NB4 (cell line): ENCODE results near the gene GP5.

Source experiments
- DNase-seq: peaks from one replicate; pipeline ENCODE4 v3.0.0; 2010; ENCODE audit warnings: low read depth
- H3K4me3 ChIP-seq: one replicate; pipeline ENCODE4 v1.5.1; 2011; ENCODE audit warnings: mild to moderate bottlenecking, low read depth, low read length, moderate library complexity
- MYC ChIP-seq: IDR thresholded peaks from 2 replicates; pipeline ENCODE4 v1.6.1; 2011; ENCODE audit warnings: low read depth, low read length
- POLR2A ChIP-seq: IDR thresholded peaks from 2 replicates; pipeline ENCODE4 v1.6.1; 2011; ENCODE audit warnings: mild to moderate bottlenecking; ENCODE audit not compliant: insufficient read length; ENCODE audit errors: extremely low read depth
- TF ChIP-seq, protein P1 (sequence below): IDR thresholded peaks from 2 replicates; pipeline ENCODE4 v1.6.1; 2011; ENCODE audit warnings: low read depth, low read length
- TF ChIP-seq, protein P2 (sequence below): IDR thresholded peaks from one replicate; pipeline ENCODE4 v1.5.1; 2012; ENCODE audit warnings: low read depth, low read length

Gene GP5

DNA sequence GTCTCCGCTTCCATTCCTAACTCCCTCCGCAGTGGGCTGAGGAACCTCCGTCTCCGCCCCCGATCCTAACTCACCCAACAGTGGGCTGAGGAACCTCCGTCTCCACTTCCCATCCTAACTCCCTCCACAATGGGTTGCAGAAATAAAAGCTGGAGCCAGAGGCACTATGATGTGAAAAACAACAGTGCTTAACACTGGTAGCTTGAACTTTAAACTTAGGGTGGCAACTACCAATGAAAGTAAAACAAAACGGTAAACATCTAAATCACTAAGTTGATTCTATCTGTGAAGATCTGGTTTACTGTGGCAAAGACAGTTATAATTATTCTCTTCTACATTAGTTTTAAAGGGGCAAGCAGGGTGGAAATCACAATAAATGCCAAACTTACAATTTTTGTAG lies 25.9 kb upstream of the GP5 start:
- H3K4me3 ChIP-seq = no peak overlapping the region
- TF ChIP-seq, protein P1, sequence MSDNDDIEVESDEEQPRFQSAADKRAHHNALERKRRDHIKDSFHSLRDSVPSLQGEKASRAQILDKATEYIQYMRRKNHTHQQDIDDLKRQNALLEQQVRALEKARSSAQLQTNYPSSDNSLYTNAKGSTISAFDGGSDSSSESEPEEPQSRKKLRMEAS = no peak
- TF ChIP-seq, protein P2, sequence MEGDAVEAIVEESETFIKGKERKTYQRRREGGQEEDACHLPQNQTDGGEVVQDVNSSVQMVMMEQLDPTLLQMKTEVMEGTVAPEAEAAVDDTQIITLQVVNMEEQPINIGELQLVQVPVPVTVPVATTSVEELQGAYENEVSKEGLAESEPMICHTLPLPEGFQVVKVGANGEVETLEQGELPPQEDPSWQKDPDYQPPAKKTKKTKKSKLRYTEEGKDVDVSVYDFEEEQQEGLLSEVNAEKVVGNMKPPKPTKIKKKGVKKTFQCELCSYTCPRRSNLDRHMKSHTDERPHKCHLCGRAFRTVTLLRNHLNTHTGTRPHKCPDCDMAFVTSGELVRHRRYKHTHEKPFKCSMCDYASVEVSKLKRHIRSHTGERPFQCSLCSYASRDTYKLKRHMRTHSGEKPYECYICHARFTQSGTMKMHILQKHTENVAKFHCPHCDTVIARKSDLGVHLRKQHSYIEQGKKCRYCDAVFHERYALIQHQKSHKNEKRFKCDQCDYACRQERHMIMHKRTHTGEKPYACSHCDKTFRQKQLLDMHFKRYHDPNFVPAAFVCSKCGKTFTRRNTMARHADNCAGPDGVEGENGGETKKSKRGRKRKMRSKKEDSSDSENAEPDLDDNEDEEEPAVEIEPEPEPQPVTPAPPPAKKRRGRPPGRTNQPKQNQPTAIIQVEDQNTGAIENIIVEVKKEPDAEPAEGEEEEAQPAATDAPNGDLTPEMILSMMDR = no peak
- TF ChIP-seq MYC (no peak), POLR2A (no peak)
- DNase-seq = no peak

DNA sequence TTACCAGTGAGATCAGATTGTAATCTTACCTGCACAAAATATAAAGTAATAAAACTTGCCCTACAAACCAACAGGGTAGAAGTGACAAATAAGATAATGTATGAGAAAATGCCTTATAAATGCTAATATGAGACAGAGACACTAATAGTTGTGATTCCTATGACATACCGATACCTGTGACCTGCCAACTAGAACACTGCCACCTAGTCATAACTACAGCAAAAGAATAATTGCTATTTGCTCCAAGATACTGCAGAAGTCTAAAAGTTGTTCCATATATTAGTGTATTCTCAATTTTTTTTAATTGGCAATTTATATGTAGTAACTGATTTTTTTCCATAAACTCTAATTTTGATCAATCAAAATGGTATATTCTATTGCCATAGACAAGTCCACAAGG lies 25.3 kb upstream of the GP5 start:
- H3K4me3 ChIP-seq = no peak overlapping the region
- TF ChIP-seq, protein P1 = no peak
- TF ChIP-seq, protein P2 = no peak
- TF ChIP-seq MYC (no peak), POLR2A (no peak)
- no peak for DNase-seq

DNA sequence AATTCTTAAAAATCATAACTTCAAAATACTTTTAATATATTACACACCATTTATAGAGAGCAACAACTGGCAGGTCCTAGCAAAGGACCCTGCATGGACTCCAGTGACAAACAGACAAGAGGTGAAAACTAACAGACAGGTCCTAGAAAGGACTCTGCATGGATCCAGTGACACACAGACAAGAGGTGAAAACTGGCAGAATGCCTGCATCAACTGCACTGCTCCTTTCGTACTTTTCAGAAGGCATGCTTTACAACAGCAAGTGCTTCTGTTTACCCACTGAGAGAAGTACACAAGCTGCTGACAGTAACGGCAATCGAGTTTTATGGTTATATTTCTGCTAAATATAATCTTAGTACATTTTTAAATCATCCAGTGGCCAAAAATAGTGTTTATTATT lies 24.3 kb upstream of the GP5 start:
- DNase-seq = no peak
- H3K4me3 ChIP-seq = no peak overlapping the region
- TF ChIP-seq, protein P2 = no peak
- TF ChIP-seq, protein P1 = no peak
- TF ChIP-seq MYC (no peak), POLR2A (no peak)

DNA sequence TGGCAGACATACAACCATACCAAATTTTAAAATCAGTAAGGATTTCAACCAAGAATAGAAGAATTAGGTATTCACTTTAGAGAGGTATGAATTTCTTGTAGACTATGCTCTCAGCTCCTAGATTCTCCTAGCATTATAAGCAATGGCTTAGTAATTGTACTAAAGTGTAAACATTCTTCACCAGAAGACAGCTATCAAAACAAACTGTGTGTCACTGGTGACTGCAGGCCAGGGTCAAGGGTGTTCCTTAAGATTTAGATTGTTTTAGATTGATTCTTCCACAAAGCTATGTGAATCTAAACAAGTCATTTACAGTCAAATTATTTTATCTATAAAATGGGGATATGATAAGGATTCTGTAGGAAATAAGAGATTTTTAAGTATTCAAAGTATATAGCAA lies 23.1 kb upstream of the GP5 start:
- TF ChIP-seq MYC (no peak), POLR2A (no peak)
- TF ChIP-seq, protein P1 = no peak
- no peak for DNase-seq
- no peak overlapping the region for H3K4me3 ChIP-seq

DNA sequence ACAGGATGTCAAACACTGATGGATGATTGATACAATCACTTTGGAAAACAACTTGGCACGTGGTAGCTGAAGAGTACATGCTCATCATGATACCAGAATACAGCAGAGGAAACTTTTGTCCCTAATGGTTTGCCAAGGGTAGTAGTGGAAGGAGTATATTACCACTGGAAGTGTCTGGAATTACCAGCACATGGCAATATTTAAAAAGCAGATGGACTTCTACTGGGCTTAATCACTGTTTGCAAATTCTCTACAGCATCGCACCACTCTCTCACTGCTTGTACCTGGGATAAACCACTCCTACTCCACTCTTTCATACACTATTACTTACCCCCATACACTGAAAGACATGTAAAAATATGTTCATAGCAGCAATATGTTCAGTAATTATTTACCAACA lies 19.6 kb upstream of the GP5 start:
- DNase-seq = no peak
- TF ChIP-seq POLR2A = no peak

DNA sequence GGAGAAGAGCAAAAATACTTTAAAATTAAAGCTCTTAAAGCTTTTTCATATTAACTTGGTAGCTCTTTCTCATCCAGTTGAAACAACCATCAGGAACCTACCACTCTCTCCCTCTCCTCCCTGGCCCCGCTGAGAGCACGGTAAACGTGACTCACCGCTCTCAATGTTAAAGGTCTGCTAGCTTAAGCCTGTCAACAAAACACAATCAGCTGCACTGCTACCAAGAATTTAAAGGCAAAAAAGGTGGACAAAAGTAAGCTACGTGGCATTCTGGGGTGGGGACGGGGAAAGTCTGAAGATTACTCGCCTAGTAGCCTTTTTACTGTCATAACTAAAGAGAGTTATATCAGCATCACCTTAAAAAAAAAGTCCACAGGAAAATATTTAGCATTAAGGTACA lies 8.4 kb upstream of the GP5 start:
- no peak for TF ChIP-seq MYC
- TF ChIP-seq, protein P2 = no peak
- TF ChIP-seq, protein P1 = no peak
- no peak for TF ChIP-seq POLR2A

More for the DNA sequence above, 19.6 kb upstream of the GP5 start:
- H3K4me3 ChIP-seq = no peak overlapping the region

DNA sequence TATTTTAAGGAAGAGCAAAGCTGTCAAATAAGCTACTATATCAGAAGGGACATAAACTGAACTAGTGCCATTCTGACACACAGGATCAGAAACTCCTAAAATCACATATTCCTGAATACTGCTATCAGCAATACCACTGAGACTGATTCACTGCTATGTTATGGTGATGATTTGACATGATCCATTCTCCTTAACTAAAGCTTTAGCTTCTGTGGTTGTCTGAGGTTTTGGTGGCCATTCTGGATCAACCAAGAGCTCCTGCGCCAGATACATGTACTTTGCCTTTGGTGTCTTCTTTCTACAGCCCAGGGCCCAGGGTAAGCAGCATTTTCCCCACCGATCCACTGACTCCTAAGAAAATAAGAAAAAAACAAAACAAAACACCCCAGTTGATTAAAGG lies 6.7 kb upstream of the GP5 start:
- no peak for DNase-seq
- no peak overlapping the region for H3K4me3 ChIP-seq
- no peak for TF ChIP-seq POLR2A
- no peak for TF ChIP-seq MYC
- TF ChIP-seq, protein P1 = no peak
- TF ChIP-seq, protein P2 = no peak

More for the DNA sequence above, 8.4 kb upstream of the GP5 start:
- no peak overlapping the region for H3K4me3 ChIP-seq
- DNase-seq = no peak
